RWPE2 (cell line): ENCODE measurements around the gene ERCC8.

ENCODE experiments used
- ATAC-seq: fragments of 200-7000 bp; cut with Tn5 transposase; 3 replicates; pipeline ENCODE4 v1.9.1; 2021; ENCODE audit warnings: low read depth
- DNase-seq: peaks from one replicate; pipeline ENCODE4 v3.0.0-alpha.2; 2020; ENCODE audit warnings: low spot score
- H3K27ac ChIP-seq: fragments of 450-650 bp; 2 replicates; pipeline ENCODE4 v1.5.1; 2017; ENCODE audit warnings: mild to moderate bottlenecking; ENCODE audit not compliant: poor library complexity, severe bottlenecking
- H3K27me3 ChIP-seq: fragments of 250-450 bp; sonication (Bioruptor Pico); 2 replicates; pipeline ENCODE4 v1.5.1; 2021; ENCODE audit warnings: mild to moderate bottlenecking, moderate library complexity; ENCODE audit not compliant: insufficient read depth, poor library complexity, severe bottlenecking
- H3K36me3 ChIP-seq: fragments of 250-450 bp; sonication (Bioruptor Pico); 2 replicates; pipeline ENCODE4 v1.5.1; 2020; ENCODE audit warnings: low read depth, mild to moderate bottlenecking, moderate library complexity
- H3K4me1 ChIP-seq: fragments of 250-450 bp; sonication (Bioruptor Pico); 2 replicates; pipeline ENCODE4 v1.5.1; 2021; ENCODE audit warnings: mild to moderate bottlenecking, moderate library complexity; ENCODE audit not compliant: insufficient read depth, poor library complexity, severe bottlenecking
- H3K4me3 ChIP-seq: fragments of 250-450 bp; sonication (Bioruptor Pico); 2 replicates; pipeline ENCODE4 v1.5.1; 2021; ENCODE audit warnings: mild to moderate bottlenecking, moderate library complexity; ENCODE audit not compliant: severe bottlenecking
- H3K9me3 ChIP-seq: fragments of 250-450 bp; sonication (Bioruptor Pico); 2 replicates; pipeline ENCODE4 v1.5.1; 2021; ENCODE audit warnings: mild to moderate bottlenecking, moderate library complexity; ENCODE audit not compliant: severe bottlenecking
- TF ChIP-seq, protein P1 (sequence below): fragments of 450-650 bp; IDR thresholded peaks from one replicate; pipeline ENCODE4 v1.5.1; 2017; ENCODE audit warnings: mild to moderate bottlenecking, moderate library complexity; ENCODE audit not compliant: poor library complexity, severe bottlenecking

The ERCC8 gene

GRCh38 chr5:60944904-60945812, at the start of gene ERCC8, which contains the start of gene NDUFAF2:
TSS of gene ERCC8 (minus strand) at chr5:60945070. CDS start at chr5:60945008, 62 bp downstream.
TSS of gene NDUFAF2 (plus strand) at chr5:60945205. CDS start at chr5:60945256, 51 bp downstream.
- Histone ChIP-seq H3K4me1 (peaks cover 23% of the 10 kb centered on the region), H3K4me3 (peak within 1 kb of the TSS; percentile 69), H3K27ac (peak within 1 kb of the TSS; percentile 50)

DNA sequence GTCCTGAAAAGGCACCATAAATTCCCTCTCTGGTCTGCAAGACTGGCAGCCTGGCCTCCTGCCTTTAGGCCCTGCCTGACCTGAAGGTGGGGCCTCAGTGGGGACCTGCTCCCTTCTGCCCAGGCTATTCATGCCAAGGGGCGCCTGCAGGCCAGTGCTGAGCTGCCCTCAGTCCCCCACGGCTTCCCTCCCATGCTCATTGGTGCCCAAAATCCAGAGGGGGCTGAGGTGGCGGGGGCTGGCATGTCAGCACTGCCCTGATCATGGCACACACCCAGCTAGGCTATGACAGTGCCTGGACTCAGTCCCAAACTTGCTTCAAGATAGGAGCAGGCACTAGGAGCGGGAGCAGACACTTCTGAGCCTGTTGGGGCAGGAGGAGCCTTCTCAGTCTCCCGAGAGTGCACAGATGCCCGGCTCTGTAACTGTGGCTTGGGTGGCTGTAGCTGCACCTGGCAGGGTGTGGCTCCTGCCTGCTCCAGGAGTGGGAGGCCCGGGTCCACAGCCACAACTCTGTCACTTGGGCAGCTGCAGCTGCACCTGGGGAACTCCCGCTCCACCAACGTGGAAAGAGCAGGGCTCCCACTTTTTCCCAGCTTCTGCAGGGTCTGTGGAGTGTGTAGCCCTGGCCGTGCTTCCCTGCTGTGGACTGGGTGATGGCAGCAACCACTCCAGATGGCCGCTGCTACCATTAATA, 49.2 kb upstream of the ERCC8 start:
- DNase-seq (no peak), ATAC-seq (no peak; the same call in 2 of the 3 replicates)
- H3K27ac ChIP-seq = no peak overlapping the region
- H3K4me1 ChIP-seq = no peaks in the 10 kb centered on the region
- no peak overlapping the region for H3K4me3 ChIP-seq
- no peaks in the 10 kb centered on the region for H3K27me3 ChIP-seq
- TF ChIP-seq, protein P1, sequence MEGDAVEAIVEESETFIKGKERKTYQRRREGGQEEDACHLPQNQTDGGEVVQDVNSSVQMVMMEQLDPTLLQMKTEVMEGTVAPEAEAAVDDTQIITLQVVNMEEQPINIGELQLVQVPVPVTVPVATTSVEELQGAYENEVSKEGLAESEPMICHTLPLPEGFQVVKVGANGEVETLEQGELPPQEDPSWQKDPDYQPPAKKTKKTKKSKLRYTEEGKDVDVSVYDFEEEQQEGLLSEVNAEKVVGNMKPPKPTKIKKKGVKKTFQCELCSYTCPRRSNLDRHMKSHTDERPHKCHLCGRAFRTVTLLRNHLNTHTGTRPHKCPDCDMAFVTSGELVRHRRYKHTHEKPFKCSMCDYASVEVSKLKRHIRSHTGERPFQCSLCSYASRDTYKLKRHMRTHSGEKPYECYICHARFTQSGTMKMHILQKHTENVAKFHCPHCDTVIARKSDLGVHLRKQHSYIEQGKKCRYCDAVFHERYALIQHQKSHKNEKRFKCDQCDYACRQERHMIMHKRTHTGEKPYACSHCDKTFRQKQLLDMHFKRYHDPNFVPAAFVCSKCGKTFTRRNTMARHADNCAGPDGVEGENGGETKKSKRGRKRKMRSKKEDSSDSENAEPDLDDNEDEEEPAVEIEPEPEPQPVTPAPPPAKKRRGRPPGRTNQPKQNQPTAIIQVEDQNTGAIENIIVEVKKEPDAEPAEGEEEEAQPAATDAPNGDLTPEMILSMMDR = no peak
- peaks cover 3% of the 10 kb centered on the region for H3K9me3 ChIP-seq
- no peaks in the 10 kb centered on the region for H3K36me3 ChIP-seq

More at GRCh38 chr5:60944904-60945812, at the start of gene ERCC8, which contains the start of gene NDUFAF2:
- peak; percentile 94 for DNase-seq
- Histone ChIP-seq H3K36me3 (peaks cover 20% of the 10 kb centered on the region; the same call in 1 of the 2 replicates), H3K27me3 (no peaks in the 10 kb centered on the region), H3K9me3 (no peaks in the 10 kb centered on the region)
- TF ChIP-seq, protein P1 = no peak
- ATAC-seq = peak; percentile 98

- TF ChIP-seq, protein P1 = no peak
- no peak overlapping the region for H3K4me3 ChIP-seq
- no peak for DNase-seq
- no peaks in the 10 kb centered on the region for H3K4me1 ChIP-seq
- H3K36me3 ChIP-seq = no peaks in the 10 kb centered on the region
- no peak overlapping the region for H3K27ac ChIP-seq
- H3K27me3 ChIP-seq = no peaks in the 10 kb centered on the region
- no peak for ATAC-seq
- H3K9me3 ChIP-seq = peaks cover 3% of the 10 kb centered on the region
These were observed 48.6 kb upstream of the ERCC8 start for GRCh38 chr5:60993425-60993824.

DNA sequence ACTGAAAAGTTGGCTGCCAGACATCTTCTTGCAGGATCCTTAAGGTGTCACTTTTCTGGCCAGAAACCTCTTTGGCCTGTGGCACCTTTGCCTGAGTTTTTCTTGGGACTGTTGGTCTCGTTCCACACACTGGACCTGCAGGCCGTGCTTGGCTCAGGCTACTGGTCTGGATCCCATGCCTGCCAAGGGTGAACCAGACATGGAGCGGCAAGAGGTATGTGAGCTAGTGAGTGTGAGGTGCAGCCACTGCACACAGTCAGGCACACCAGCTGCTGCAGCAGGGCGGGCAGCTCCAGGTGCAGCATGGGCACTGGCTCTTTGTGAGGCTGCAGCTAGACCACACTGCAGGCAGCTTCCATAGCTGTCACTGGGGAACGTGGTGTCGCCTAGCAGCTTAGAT, 48.0 kb upstream of the ERCC8 start:
- Histone ChIP-seq H3K9me3 (peaks cover 3% of the 10 kb centered on the region), H3K27me3 (no peaks in the 10 kb centered on the region), H3K4me3 (no peak overlapping the region), H3K4me1 (no peaks in the 10 kb centered on the region), H3K27ac (no peak overlapping the region), H3K36me3 (no peaks in the 10 kb centered on the region)
- DNase-seq (no peak), ATAC-seq (no peak)
- TF ChIP-seq, protein P1 = no peak
